HepG2 (cell line): ENCODE measurements around the gene TMEM31. TPM values are rescaled to one million over a fixed set of nuclear protein-coding genes. Genes with fewer than 3 reads are reported as not detected.
A peak's percentile ranks its signal among the peaks of the same experiment; 100 is the strongest.

Experiments
- CERS6 ChIP-seq: sonication (generic); formaldehyde crosslinking; IDR thresholded peaks from 2 replicates; pipeline ENCODE4 v1.5.0; 2020; ENCODE audit warnings: missing genetic modification reagents
- DMTF1 ChIP-seq: sonication (generic); formaldehyde crosslinking; IDR thresholded peaks from 2 replicates; pipeline ENCODE4 v1.4.0; 2020; ENCODE audit warnings: mild to moderate bottlenecking, missing genetic modification reagents
- EP300 ChIP-seq, 3 experiments: sonication (generic) in 1 of 3; formaldehyde crosslinking in 1 of 3; IDR thresholded peaks; 2 replicates each; pipeline versions ENCODE4 v1.5.1 to v1.6.1; 2011 to 2020; ENCODE audit warnings: low read depth in 2 of 3, low read length in 2 of 3, borderline replicate concordance in 1 of 3, improper control_type of control experiment in 1 of 3, mild to moderate bottlenecking in 1 of 3, missing genetic modification reagents in 1 of 3, moderate library complexity in 1 of 3
- FOXJ3 ChIP-seq: sonication (generic); formaldehyde crosslinking; IDR thresholded peaks from 2 replicates; pipeline ENCODE4 v1.4.0; 2020; ENCODE audit warnings: missing genetic modification reagents, mild to moderate bottlenecking, borderline replicate concordance
- HDAC1 ChIP-seq: sonication (generic); formaldehyde crosslinking; IDR thresholded peaks from 2 replicates; pipeline ENCODE4 v1.5.1; 2020; ENCODE audit warnings: mild to moderate bottlenecking, missing genetic modification reagents
- IRF2 ChIP-seq: IDR thresholded peaks from 2 replicates; pipeline ENCODE4 v1.6.1; 2018; ENCODE audit warnings: missing genetic modification reagents, missing compliant biosample characterization
- KDM5A ChIP-seq: fragments of 200-600 bp; sonication (generic); IDR thresholded peaks from 2 replicates; pipeline ENCODE4 v1.7.0; 2018; ENCODE audit warnings: antibody characterized with exemption, mild to moderate bottlenecking, low read length, borderline replicate concordance
- MED1 ChIP-seq: sonication (generic); formaldehyde crosslinking; IDR thresholded peaks from 2 replicates; pipeline ENCODE4 v1.4.0; 2020; ENCODE audit warnings: missing genetic modification reagents
- NCOA2 ChIP-seq: sonication (generic); formaldehyde crosslinking; IDR thresholded peaks from 2 replicates; pipeline ENCODE4 v1.8.0; 2022; ENCODE audit warnings: inconsistent platforms
- PTBP1 ChIP-seq: fragments of 200-400 bp; formaldehyde crosslinking; IDR thresholded peaks from 2 replicates; pipeline ENCODE4 v1.6.1; 2018; ENCODE audit warnings: low read length, low read depth; ENCODE audit not compliant: poor library complexity, severe bottlenecking
- RARA ChIP-seq: IDR thresholded peaks from 2 replicates; pipeline ENCODE4 v1.6.1; 2016; ENCODE audit warnings: missing genetic modification reagents, missing compliant biosample characterization
- SOX5 ChIP-seq: IDR thresholded peaks from 2 replicates; pipeline ENCODE4 v1.6.1; 2016; ENCODE audit warnings: borderline replicate concordance
- THAP7 ChIP-seq: sonication (generic); formaldehyde crosslinking; IDR thresholded peaks from 2 replicates; pipeline ENCODE4 v1.8.1; 2023; ENCODE audit warnings: mild to moderate bottlenecking, missing genetic modification reagents
- WIZ ChIP-seq: sonication (generic); formaldehyde crosslinking; IDR thresholded peaks from 2 replicates; pipeline ENCODE4 v1.5.1; 2020; ENCODE audit warnings: mild to moderate bottlenecking, missing genetic modification reagents
- ZBTB38 ChIP-seq: sonication (generic); formaldehyde crosslinking; IDR thresholded peaks from 2 replicates; pipeline ENCODE4 v1.5.1; 2020; ENCODE audit warnings: mild to moderate bottlenecking, missing genetic modification reagents
- ZFP37 ChIP-seq: sonication (generic); formaldehyde crosslinking; IDR thresholded peaks from 2 replicates; pipeline ENCODE4 v1.4.0; 2020; ENCODE audit warnings: missing genetic modification reagents, borderline replicate concordance
- ZKSCAN5 ChIP-seq: sonication (generic); formaldehyde crosslinking; IDR thresholded peaks from 2 replicates; pipeline ENCODE4 v1.5.1; 2020; ENCODE audit warnings: mild to moderate bottlenecking, missing genetic modification reagents
- ZNF136 ChIP-seq: sonication (generic); formaldehyde crosslinking; IDR thresholded peaks from 2 replicates; pipeline ENCODE4 v1.8.1; 2022; ENCODE audit warnings: low read depth, mild to moderate bottlenecking, moderate library complexity, missing genetic modification reagents
- ZNF230 ChIP-seq: sonication (generic); formaldehyde crosslinking; IDR thresholded peaks from 2 replicates; pipeline ENCODE4 v1.4.0; 2020; ENCODE audit warnings: mild to moderate bottlenecking, missing genetic modification reagents
- ZNF432 ChIP-seq: sonication (generic); formaldehyde crosslinking; IDR thresholded peaks from 2 replicates; pipeline ENCODE4 v1.5.0; 2020; ENCODE audit warnings: missing genetic modification reagents, mild to moderate bottlenecking, borderline replicate concordance
- ZNF530 ChIP-seq: sonication (generic); formaldehyde crosslinking; IDR thresholded peaks from 2 replicates; pipeline ENCODE4 v1.5.0; 2020; ENCODE audit warnings: low read depth, mild to moderate bottlenecking, missing genetic modification reagents
- ZNF567 ChIP-seq: sonication (generic); formaldehyde crosslinking; IDR thresholded peaks from 2 replicates; pipeline ENCODE4 v1.8.1; 2023; ENCODE audit warnings: mild to moderate bottlenecking, missing genetic modification reagents, borderline replicate concordance
- ZNF615 ChIP-seq: sonication (generic); formaldehyde crosslinking; IDR thresholded peaks from 2 replicates; pipeline ENCODE4 v1.5.0; 2020; ENCODE audit warnings: mild to moderate bottlenecking, missing genetic modification reagents, borderline replicate concordance
- ZNF709 ChIP-seq: sonication (generic); formaldehyde crosslinking; IDR thresholded peaks from 2 replicates; pipeline ENCODE4 v1.5.0; 2020; ENCODE audit warnings: mild to moderate bottlenecking, missing genetic modification reagents
- ZNF792 ChIP-seq: IDR thresholded peaks from 2 replicates; pipeline ENCODE4 v1.6.1; 2016
- polyA plus RNA-seq, 8 experiments: library from polyadenylated mRNA; depleted of rRNA in 3 of 8; stranded (reverse) in 7 of 8; unstranded in 1 of 8; fragments of >200 nt; fragmentation: Illumina TruSeq in 4 of 8; extraction: Trizol in 4 of 8; gene quantifications; 2 replicates each; pipeline versions ENCODE4 v1.2.1 to v1.2.3, GENCODE V29; 2011 to 2016; ENCODE audit warnings: low read depth in 4 of 8, missing spikeins in 1 of 8, mixed read lengths in 1 of 8; ENCODE audit not compliant: insufficient read depth in 1 of 8
- total RNA-seq, 5 experiments: library from RNA; depleted of rRNA; stranded (reverse); fragments of >200 nt; fragmentation: Illumina TruSeq; extraction: Trizol; gene quantifications; 2 replicates each; pipeline ENCODE4 v1.2.3, GENCODE V29; 2016; ENCODE audit warnings: low read depth in 1 of 5

The TMEM31 gene
- total and polyA plus RNA-seq, 2 of the 13 experiments (the other 11 are each of a cell fraction or from before 2014, with no cell fraction given): 0.16 TPM; not detected in 1

- TF ChIP-seq ZNF615 (no peak), DMTF1 (CRISPR knock-in tag) (no peak), ZBTB38 (no peak), THAP7 (CRISPR knock-in tag) (no peak), ZNF230 (CRISPR knock-in tag) (no peak), EP300 (IDR thresholded peaks at IDR 0.05; ENCODE audit: low read depth in 2 of 2, low read length in 2 of 2) (peak in 1 of 2 experiments; percentile 50; a peak in 1 of 4 replicates), EP300 (CRISPR knock-in tag; IDR thresholded peaks at IDR 0.05; ENCODE audit: borderline replicate concordance) (peak; percentile 47; the same call in 1 of the 2 replicates), ZNF792 (CRISPR knock-in tag) (no peak), SOX5 (CRISPR knock-in tag) (peak; percentile 72), MED1 (CRISPR knock-in tag) (peak; percentile 44), ZNF136 (CRISPR knock-in tag) (no peak), HDAC1 (CRISPR knock-in tag) (no peak), ZNF432 (no peak), ZFP37 (no peak), PTBP1 (no peak), KDM5A (no peak), NCOA2 (peak; percentile 79), WIZ (CRISPR knock-in tag) (no peak), ZNF567 (CRISPR knock-in tag) (no peak), FOXJ3 (CRISPR knock-in tag) (no peak), CERS6 (CRISPR knock-in tag) (no peak), ZNF709 (CRISPR knock-in tag) (no peak), IRF2 (CRISPR knock-in tag) (0 out of 2 replicates have a peak, but pooled peaks have one; percentile 28), ZKSCAN5 (CRISPR knock-in tag) (no peak), RARA (peak; percentile 39; the same call in 1 of the 2 replicates), ZNF530 (CRISPR knock-in tag) (no peak)
Measured at GRCh38 chrX:103691059-103691458, 19.6 kb upstream of the TMEM31 start (continued).
